K562 (cell line): ENCODE measurements around the gene ZNF785. TPM values are rescaled to one million over a fixed set of nuclear protein-coding genes. Genes with fewer than 3 reads are reported as not detected.
A peak's percentile ranks its signal among the peaks of the same experiment; 100 is the strongest.

Source experiments
- BRCA1 ChIP-seq, 2 experiments: fragments of 450-650 bp in 1 of 2; sonication (generic) in 1 of 2; formaldehyde crosslinking in 1 of 2; IDR thresholded peaks; 2 replicates each; pipeline versions ENCODE4 v1.5.0 to v1.6.1; 2017 to 2020; ENCODE audit warnings: mild to moderate bottlenecking in 1 of 2, missing genetic modification reagents in 1 of 2
- DLX4 ChIP-seq: fragments of 250-450 bp; sonication (Bioruptor Pico); IDR thresholded peaks from 2 replicates; pipeline ENCODE4 v1.6.1; 2021; ENCODE audit warnings: mild to moderate bottlenecking
- FOS ChIP-seq: IDR thresholded peaks from 3 replicates; pipeline ENCODE4 v1.6.1; 2011; ENCODE audit not compliant: insufficient read length; ENCODE audit errors: extremely low read depth
- GABPB1 ChIP-seq: sonication (generic); formaldehyde crosslinking; IDR thresholded peaks from 2 replicates; pipeline ENCODE4 v1.8.0; 2022; ENCODE audit warnings: mild to moderate bottlenecking, missing genetic modification reagents
- GABPB2 ChIP-seq: fragments of 250-450 bp; sonication (Bioruptor Pico); conservative IDR thresholded peaks from 2 replicates; pipeline ENCODE4 v1.5.1; 2021; ENCODE audit warnings: mild to moderate bottlenecking
- HDAC2 ChIP-seq: fragments of 450-650 bp; IDR thresholded peaks from 2 replicates; pipeline ENCODE4 v1.6.1; 2016; ENCODE audit warnings: mild to moderate bottlenecking
- MGA ChIP-seq: fragments of 450-650 bp; IDR thresholded peaks from 2 replicates; pipeline ENCODE4 v1.6.1; 2016; ENCODE audit warnings: mild to moderate bottlenecking, moderate library complexity
- NR0B1 ChIP-seq: fragments of 450-650 bp; IDR thresholded peaks from one replicate; pipeline ENCODE4 v1.6.1; 2018; ENCODE audit warnings: mild to moderate bottlenecking, moderate library complexity; ENCODE audit not compliant: partially characterized antibody
- SRSF3 ChIP-seq: fragments of 200-400 bp; formaldehyde crosslinking; IDR thresholded peaks from 2 replicates; pipeline ENCODE4 v1.6.1; 2016; ENCODE audit warnings: mild to moderate bottlenecking, low read length, moderate library complexity; ENCODE audit not compliant: insufficient read depth
- TCFL5 ChIP-seq: fragments of 250-450 bp; sonication (Bioruptor Pico); conservative IDR thresholded peaks from 2 replicates; pipeline ENCODE4 v1.6.1; 2021; ENCODE audit warnings: mild to moderate bottlenecking, moderate library complexity, matching md5 sums
- TRIM24 ChIP-seq, 2 experiments: fragments of 450-650 bp; IDR thresholded peaks; 2 replicates each; pipeline ENCODE4 v1.6.1; 2016
- ZNF561 ChIP-seq: fragments of 450-650 bp; formaldehyde crosslinking; conservative IDR thresholded peaks from 2 replicates; pipeline ENCODE4 v1.4.0; 2020; ENCODE audit warnings: mild to moderate bottlenecking, moderate library complexity
- ZNF830 ChIP-seq: fragments of 250-450 bp; sonication (Bioruptor Pico); IDR thresholded peaks from 2 replicates; pipeline ENCODE4 v1.5.0; 2021; ENCODE audit warnings: mild to moderate bottlenecking
- ZSCAN29 ChIP-seq: fragments of 450-650 bp; IDR thresholded peaks from 2 replicates; pipeline ENCODE4 v1.6.1; 2017
- polyA plus RNA-seq, 8 experiments: library from polyadenylated mRNA; depleted of rRNA in 4 of 8; stranded (reverse) in 5 of 8; unstranded in 3 of 8; fragments of >200 nt; fragmentation: Nextera tagmentation in 2 of 8; fragmentation: Illumina TruSeq in 1 of 8; extraction: Ambion mirVana in 2 of 8; extraction: Trizol in 1 of 8; gene quantifications; 2 replicates each; pipeline versions ENCODE4 v1.2.1 to v1.2.3, GENCODE V29; 2011 to 2014; ENCODE audit warnings: inconsistent platforms in 1 of 8, missing spikeins in 1 of 8
- total RNA-seq, 7 experiments: library from RNA; depleted of rRNA in 6 of 7; stranded (reverse); fragments of >200 nt in 6 of 7; fragmentation: Illumina TruSeq in 2 of 7; extraction: Trizol in 2 of 7; gene quantifications; 2 replicates each; pipeline versions ENCODE4 v1.2.1 to v1.2.3, GENCODE V29; 2011 to 2021; ENCODE audit warnings: low replicate concordance in 1 of 7
- TF ChIP-seq, protein P1 (sequence below): fragments of 250-450 bp; sonication (Bioruptor Pico); IDR thresholded peaks from 2 replicates; pipeline ENCODE4 v1.5.0; 2021

The ZNF785 gene
- total and polyA plus RNA-seq, 9 of the 15 experiments (the other 6 are each of a cell fraction or from before 2014, with no cell fraction given) = 0.64 to 11.0 (median 6.4) TPM

DNA sequence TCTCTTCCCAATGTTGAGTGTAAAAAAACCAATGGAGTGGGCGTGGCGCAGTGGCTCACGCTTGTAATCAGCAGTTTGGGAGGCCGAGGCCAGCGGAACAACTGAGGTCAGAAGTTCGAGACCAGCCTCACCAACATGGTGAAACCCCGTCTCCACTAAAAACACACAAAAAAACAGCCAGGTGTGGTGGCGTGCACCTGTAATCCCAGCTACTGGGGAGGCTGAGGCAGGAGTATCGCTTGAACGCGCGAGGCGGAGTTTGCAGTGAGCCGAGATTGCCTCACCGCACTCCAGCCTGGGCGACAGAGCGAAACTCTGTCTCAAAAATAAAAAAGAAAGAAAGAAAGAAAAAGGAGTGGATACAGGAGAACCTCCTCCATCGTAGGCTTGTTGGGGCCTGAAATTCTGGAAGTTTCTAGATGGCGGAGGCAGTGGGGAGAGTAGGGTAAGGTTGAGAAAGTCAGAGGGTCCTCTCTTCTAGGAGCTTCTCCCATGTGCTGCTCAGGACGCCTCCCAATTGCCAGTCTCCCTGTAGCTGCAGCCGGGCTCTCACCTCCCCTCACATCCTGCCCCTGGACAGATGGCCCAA, 26.6 kb downstream of the ZNF785 start (continued):
- TF ChIP-seq MGA = no peak; the same call in 1 of the 2 replicates
- no peak for TF ChIP-seq GABPB2 (CRISPR knock-in tag)
- no peak for TF ChIP-seq ZSCAN29
- TF ChIP-seq NR0B1 = no peak
- no peak for TF ChIP-seq FOS
- TF ChIP-seq, protein P1, sequence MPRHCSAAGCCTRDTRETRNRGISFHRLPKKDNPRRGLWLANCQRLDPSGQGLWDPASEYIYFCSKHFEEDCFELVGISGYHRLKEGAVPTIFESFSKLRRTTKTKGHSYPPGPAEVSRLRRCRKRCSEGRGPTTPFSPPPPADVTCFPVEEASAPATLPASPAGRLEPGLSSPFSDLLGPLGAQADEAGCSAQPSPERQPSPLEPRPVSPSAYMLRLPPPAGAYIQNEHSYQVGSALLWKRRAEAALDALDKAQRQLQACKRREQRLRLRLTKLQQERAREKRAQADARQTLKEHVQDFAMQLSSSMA (CRISPR knock-in tag) = no peak
- TF ChIP-seq DLX4 = no peak
- no peak for TF ChIP-seq ZNF830 (CRISPR knock-in tag)
- 0 out of 2 replicates have a peak, but pooled peaks have one; percentile 17 for TF ChIP-seq GABPB1
- peak; percentile 51; the same call in 1 of the 2 replicates for TF ChIP-seq HDAC2
- TF ChIP-seq BRCA1 (IDR thresholded peaks at IDR 0.05) = no peak
- TF ChIP-seq BRCA1 (CRISPR knock-in tag; IDR thresholded peaks at IDR 0.05) = no peak
- peak; percentile 22 to 40; a peak in 1 of 4 replicates for TF ChIP-seq TRIM24 (IDR thresholded peaks at IDR 0.05)
- no peak for TF ChIP-seq ZNF561 (CRISPR knock-in tag)
- no peak for TF ChIP-seq SRSF3
- 0 out of 2 replicates have a peak, but pooled peaks have one; percentile 29 for TF ChIP-seq TCFL5 (CRISPR knock-in tag)
